HG03520 (cell line): ENCODE measurements around the gene CAPN10.
A peak's percentile ranks its signal among the peaks of the same experiment; 100 is the strongest.

Source experiments
- ATAC-seq: cut with Tn5 transposase; IDR thresholded peaks from one replicate; pipeline ENCODE4 v1.9.1; 2021; ENCODE audit warnings: mild to moderate bottlenecking, moderate library complexity; ENCODE audit not compliant: unreplicated experiment

The CAPN10 gene

DNA sequence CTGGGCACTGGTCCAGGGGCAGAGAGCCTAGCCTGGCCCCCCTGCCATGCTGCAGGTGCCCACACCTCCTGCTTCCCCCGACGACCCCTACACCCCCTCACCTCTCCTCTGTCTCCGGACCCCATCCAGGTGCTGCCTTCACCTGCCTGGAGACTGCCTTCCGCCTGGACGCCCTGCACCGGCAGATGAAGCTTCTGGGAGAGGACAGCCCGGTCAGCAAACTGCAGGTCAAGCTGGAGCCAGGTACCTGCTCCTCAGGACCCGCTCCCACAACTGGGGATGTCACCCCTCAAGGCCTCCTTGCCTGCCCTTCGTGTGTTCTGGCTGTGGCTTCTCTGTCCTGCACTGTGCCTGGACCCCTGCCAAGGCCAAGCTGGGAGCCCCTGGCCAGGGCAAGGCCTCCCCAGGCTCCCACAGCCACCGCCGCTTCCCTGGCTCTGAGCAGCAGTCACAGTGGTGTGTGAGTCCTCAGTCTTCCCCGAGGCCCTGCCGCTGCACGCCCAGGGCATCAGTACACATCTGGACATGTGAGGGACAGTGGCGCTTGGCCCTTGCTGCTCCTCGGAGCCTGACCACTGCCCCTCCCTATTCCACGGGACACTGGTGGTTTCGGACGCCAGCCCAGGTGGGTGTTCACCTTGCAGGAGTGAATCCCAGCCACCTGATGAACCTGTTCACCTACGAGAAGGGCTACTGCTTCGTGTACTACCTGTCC, 12.0 kb upstream of the CAPN10 start:
- ATAC-seq: no peak

- ATAC-seq: no peak
These were observed 11.2 kb upstream of the CAPN10 start for GRCh38 chr2:240575101-240575965.

GRCh38 chr2:240576036-240576435, 10.5 kb upstream of the CAPN10 start:
- ATAC-seq: no peak

DNA sequence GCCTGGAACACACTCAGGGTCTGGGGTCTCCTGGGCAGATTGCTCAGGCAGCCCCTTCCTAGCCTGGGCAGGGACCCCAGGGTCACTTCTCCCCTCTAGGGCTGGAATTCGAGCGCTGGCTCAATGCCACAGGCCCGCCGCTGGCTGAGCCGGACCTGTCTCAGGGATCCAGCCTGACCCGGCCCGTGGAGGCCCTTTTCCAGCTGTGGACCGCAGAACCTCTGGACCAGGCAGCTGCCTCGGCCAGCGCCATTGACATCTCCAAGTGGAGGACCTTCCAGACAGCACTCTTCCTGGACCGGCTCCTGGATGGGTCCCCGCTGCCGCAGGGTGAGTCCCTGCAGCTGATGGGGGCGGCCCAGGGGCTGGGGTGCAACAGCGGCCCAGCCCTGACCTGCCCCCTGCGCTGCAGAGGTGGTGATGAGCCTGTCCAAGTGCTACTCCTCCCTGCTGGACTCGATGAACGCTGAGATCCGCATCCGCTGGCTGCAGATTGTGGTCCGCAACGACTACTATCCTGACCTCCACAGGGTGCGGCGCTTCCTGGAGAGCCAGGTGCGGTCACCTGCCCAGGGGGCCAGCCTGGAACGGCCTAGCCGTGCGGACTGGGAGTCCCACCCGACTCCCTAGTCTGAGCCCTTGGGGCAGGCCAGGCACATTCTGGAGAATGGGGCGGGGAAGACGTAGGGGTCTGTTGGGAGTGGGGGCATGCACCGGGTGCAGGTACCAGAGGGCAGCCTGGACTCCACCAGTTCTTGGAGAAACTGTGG, 9.9 kb upstream of the CAPN10 start:
- ATAC-seq: no peak

GRCh38 chr2:240577281-240578109, 9.0 kb upstream of the CAPN10 start:
- no peak for ATAC-seq

GRCh38 chr2:240578110-240578450, 8.5 kb upstream of the CAPN10 start:
- ATAC-seq: no peak

GRCh38 chr2:240578488-240578887, 8.0 kb upstream of the CAPN10 start:
- no peak for ATAC-seq

- ATAC-seq: no peak
These were observed 7.3 kb upstream of the CAPN10 start for GRCh38 chr2:240579071-240579762.

GRCh38 chr2:240579771-240580614, 6.5 kb upstream of the CAPN10 start:
- peak; percentile 42 for ATAC-seq

DNA sequence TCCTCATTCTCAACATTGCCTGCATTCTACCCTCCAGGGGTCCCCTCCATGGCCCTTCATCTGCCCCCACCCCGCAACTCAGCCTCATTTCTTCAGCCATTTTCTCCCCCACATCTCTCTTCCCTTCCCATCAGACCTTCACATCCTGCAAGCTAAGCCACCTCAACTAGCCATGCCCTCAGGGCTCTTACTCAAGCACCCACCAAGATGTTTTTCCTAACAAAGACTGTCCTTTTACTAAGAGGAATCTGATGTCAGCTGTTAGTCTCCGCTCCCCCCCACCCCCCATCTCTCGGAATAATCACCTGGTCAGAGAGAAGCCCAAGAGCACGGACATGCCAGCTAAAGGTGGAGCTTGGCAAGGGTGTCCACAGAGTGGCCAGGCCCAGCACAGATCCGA, 4.7 kb upstream of the CAPN10 start:
- no peak for ATAC-seq

DNA sequence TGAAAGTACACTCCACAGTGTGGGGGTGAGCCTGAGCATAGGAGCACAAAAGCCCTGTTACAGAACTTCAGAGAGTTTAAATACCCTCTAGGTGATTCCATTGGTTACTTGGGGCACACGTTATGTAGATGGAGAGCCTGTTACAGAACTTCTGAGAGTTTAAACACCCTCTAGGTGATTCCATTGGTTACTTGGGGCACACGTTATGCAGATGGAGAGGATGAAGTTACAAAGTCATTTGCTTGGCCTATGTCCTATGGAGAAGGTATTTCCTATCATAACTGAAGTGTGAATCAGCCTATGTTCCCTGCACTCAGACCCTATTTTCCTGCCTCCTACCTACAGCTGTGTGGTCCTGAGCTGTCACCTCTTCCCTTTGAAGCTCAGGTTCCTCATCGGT, 3.8 kb upstream of the CAPN10 start:
- no peak for ATAC-seq

DNA sequence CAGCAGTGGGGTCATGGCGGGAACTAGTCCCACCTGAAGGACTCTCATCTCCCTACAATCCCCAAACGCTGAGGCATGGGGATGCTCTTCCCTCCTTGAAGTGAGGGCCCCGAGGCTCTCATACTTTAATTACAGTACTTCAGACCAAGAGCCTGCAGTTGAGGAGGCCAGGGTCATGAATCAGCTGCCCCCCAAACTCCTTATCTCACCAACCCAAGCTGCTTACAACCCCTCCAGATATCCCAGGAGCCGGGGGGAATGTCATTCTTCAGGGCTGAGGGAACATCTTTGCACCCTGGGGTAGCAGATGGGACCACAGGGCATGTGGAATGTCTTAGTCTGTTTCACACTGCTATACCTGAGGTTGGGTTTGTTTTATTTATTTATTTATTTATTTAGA, 2.8 kb upstream of the CAPN10 start:
- ATAC-seq: no peak

DNA sequence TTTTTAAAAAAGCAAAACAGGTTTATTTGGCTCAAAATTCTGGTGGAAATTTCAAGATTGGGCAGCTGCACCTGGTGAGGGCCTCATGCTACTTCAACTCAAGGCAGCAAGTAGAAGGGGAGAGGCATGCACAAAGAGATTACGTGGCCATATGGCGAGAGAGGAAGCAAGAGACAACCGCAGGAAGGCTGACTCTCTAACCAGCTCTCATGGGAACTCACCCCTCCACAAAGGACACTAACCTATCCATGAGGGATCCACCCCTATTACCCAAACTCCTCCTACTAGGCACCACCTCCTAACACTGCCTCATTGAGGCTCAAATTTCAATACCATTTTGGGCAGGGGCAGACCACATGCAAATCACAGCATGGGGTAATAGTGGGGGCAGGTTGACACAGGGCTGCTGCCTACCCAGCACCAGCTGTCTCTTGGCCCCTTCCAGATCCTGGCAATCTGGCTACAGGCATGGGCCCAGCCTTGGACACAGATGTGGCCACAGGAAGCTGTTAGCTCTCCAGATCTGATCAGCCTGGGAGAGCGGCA, 2.0 kb upstream of the CAPN10 start:
- peak; percentile 37 for ATAC-seq

DNA sequence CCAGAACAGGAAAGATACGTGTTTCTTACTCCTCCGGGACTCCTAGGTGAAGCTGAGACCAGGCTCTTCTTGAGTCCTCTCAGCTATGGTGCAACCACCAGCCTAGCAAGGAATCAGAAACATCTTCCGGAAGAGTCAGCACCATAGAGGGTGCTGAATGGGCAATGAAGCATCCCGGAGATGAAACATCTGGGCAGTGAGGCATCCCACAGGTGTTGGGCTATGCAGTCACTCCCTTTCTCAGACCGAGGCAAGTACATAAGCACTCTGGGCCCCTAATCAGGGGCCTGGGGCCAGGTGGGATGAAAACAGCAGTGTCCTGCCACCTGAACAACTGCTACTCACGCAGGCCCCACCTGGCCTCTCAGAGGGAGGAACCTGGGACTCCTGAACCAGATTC, 1.4 kb upstream of the CAPN10 start:
- peak; percentile 14 for ATAC-seq

DNA sequence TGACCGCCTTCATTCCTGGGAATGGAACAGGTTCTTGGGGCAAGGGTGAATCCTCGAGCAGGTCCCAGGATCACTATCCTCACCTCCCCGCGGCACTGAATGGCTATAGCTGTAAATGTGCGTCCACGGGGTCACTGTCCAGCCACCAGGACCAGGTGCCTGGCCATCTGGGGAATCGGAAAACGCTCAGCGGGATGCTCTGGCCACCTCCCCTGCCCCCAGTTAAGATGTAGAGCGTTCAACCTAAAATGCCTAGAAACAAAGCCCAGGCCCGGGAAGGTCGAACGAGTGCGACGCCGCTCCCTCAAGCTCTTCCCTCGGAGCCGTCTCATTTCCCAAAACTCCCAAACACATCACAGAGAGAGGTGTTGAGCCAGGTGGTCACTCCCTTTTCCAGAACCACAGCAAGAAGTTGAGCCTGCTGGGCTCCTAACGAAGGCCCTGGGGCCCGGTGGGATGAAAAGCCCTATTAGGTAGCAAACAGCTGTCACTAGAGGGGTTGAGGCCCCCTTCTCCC, 795 bp upstream of the CAPN10 start:
- ATAC-seq: no peak

GRCh38 chr2:240586919-240587800, 626 bp downstream of the CAPN10 start:
- ATAC-seq: peak; percentile 1

DNA sequence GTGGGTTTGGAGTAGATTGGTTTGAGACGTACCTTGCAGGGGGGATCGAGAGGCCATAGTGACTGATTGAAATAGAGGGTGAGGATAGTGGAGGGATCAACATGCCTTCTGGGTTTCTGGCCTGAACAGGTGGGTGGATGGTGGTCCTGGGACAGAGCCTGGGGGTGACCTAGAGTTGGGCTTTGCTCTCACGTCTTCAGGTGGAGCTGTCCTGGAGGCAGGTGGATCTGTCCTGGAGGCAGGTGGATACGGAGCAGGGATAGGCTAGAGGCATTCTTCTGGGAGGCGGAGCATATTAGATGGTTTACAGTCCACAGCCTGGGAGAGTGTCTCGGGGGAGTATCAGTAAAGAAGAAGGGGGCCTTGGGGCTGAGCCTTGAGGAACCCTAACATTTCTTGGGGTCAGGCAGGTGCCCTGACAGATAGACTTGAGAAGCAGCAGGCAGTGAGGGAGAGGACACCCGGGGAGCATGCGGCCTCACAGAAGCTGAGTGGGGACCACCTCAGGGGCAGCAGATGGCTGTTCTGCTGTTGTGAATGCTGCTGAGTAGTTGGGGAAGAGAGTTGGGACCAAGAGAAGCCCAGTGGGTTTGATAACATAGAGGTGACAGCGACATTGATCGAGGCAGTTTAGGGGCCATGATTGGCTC, 1.6 kb downstream of the CAPN10 start:
- no peak for ATAC-seq
